ENCODE data around the gene PMVK.
A peak's percentile ranks its signal among the peaks of the same experiment; 100 is the strongest.

PMVK gene

GRCh38 chr1:154959426-154959780 lies 22.9 kb upstream of the PMVK start:
- intact Hi-C loops (cut with DNase I; ENCODE audit: low total_unique reads) = no loop called here
- no peak overlapping the region for H3K4me3 ChIP-seq
- H3K27ac ChIP-seq = no peak overlapping the region

GRCh38 chr1:154958681-154959425 lies 22.3 kb upstream of the PMVK start:
- Histone ChIP-seq H3K36me3 (peaks cover 0 to 30% (median 24%) of the 10 kb centered on the region in 3 donors), H3K27ac (no peak overlapping the region), H3K4me1 (peaks cover 4 to 67% (median 49%) of the 10 kb centered on the region in 4 donors), H3K4me3 (no peak overlapping the region), H3K9me3 (no peaks in the 10 kb centered on the region), H3K27me3 (no peaks in the 10 kb centered on the region)
- DNase-seq = no peak
- intact Hi-C loops (cut with DNase I; ENCODE audit: low total_unique reads) = no loop called here
- no peak for TF ChIP-seq CTCF (IDR thresholded peaks at IDR 0.05)

More at GRCh38 chr1:154959426-154959780, 22.9 kb upstream of the PMVK start:
- Histone ChIP-seq H3K9me3 (no peaks in the 10 kb centered on the region), H3K27me3 (no peaks in the 10 kb centered on the region), H3K36me3 (peaks cover under 1 to 35% (median 28%) of the 10 kb centered on the region in 3 donors), H3K4me1 (peaks cover 0 to 62% (median 44%) of the 10 kb centered on the region in 4 donors)
- no peak for DNase-seq
- no peak for TF ChIP-seq CTCF (IDR thresholded peaks at IDR 0.05)

GRCh38 chr1:154958036-154958435 lies 21.5 kb upstream of the PMVK start:
- Histone ChIP-seq H3K4me3 (no peak overlapping the region), H3K36me3 (peaks cover 0 to 22% (median 16%) of the 10 kb centered on the region in 3 donors), H3K27me3 (no peaks in the 10 kb centered on the region), H3K27ac (no peak overlapping the region), H3K4me1 (peaks cover 7 to 68% (median 56%) of the 10 kb centered on the region in 4 donors), H3K9me3 (no peaks in the 10 kb centered on the region)
- TF ChIP-seq CTCF (IDR thresholded peaks at IDR 0.05) = no peak
- intact Hi-C loops (cut with DNase I; ENCODE audit: low total_unique reads) = no loop called here
- no peak for DNase-seq

GRCh38 chr1:154957091-154957657 lies 20.7 kb upstream of the PMVK start:
- Histone ChIP-seq H3K27me3 (no peaks in the 10 kb centered on the region), H3K4me3 (no peak overlapping the region), H3K27ac (peak overlapping the region; percentile 82 to 83), H3K36me3 (peaks cover 0 to 19% (median 14%) of the 10 kb centered on the region in 3 donors), H3K4me1 (peaks cover 7 to 66% (median 56%) of the 10 kb centered on the region in 4 donors), H3K9me3 (no peaks in the 10 kb centered on the region)
- TF ChIP-seq CTCF (IDR thresholded peaks at IDR 0.05) = no peak
- no peak for DNase-seq
- intact Hi-C loops (cut with DNase I; ENCODE audit: low total_unique reads) = no loop called here

GRCh38 chr1:154956544-154956941 lies 20.0 kb upstream of the PMVK start:
- DNase-seq = peak in 1 of 2 donors; percentile 86
- Histone ChIP-seq H3K27ac (peak overlapping the region; percentile 82 to 83), H3K9me3 (no peaks in the 10 kb centered on the region), H3K4me3 (peak overlapping the region; percentile 55 to 61), H3K27me3 (no peaks in the 10 kb centered on the region), H3K36me3 (peaks cover 0 to 23% (median 14%) of the 10 kb centered on the region in 3 donors), H3K4me1 (peaks cover 7 to 70% (median 57%) of the 10 kb centered on the region in 4 donors)
- no peak for TF ChIP-seq CTCF (IDR thresholded peaks at IDR 0.05)
- intact Hi-C loops (cut with DNase I; ENCODE audit: low total_unique reads) = no loop called here

Measured in tibial artery (tissue), 4 donors.